ES-I3 (cell line): ENCODE measurements around the gene KRTAP21-3.
"Not testable (repeated sequence)": the region's sequence is repeated elsewhere in the genome, so short reads cannot be mapped to it uniquely, and the experiment has no call there.

Source experiments
- H3K36me3 ChIP-seq: 2 replicates; pipeline ENCODE4 v1.6.1; 2013; ENCODE audit warnings: mild to moderate bottlenecking, low read length, control low read depth, moderate library complexity; ENCODE audit not compliant: insufficient read depth
- H3K4me1 ChIP-seq: 2 replicates; pipeline ENCODE4 v1.6.1; 2013; ENCODE audit warnings: mild to moderate bottlenecking, control low read depth, low read length; ENCODE audit not compliant: insufficient read depth
- H3K9ac ChIP-seq: 2 replicates; pipeline ENCODE4 v1.6.1; 2013; ENCODE audit warnings: low read depth, mild to moderate bottlenecking, low read length, moderate library complexity
- H3K9me3 ChIP-seq: 2 replicates; pipeline ENCODE4 v1.6.1; 2013; ENCODE audit warnings: mild to moderate bottlenecking, low read length, moderate library complexity; ENCODE audit not compliant: control insufficient read depth, insufficient read depth

Gene KRTAP21-3

GRCh38 chr21:30718239-30718909, at the start of gene KRTAP21-3:
TSS of gene KRTAP21-3 (minus strand) at chr21:30718777. CDS start at chr21:30718759, 18 bp downstream.
- Histone ChIP-seq H3K9me3 (no peaks in the 10 kb centered on the region), H3K36me3 (no peaks in the 10 kb centered on the region), H3K9ac (no peak within 1 kb of the TSS), H3K4me1 (no peaks in the 10 kb centered on the region; the same call in 1 of the 2 replicates)

DNA sequence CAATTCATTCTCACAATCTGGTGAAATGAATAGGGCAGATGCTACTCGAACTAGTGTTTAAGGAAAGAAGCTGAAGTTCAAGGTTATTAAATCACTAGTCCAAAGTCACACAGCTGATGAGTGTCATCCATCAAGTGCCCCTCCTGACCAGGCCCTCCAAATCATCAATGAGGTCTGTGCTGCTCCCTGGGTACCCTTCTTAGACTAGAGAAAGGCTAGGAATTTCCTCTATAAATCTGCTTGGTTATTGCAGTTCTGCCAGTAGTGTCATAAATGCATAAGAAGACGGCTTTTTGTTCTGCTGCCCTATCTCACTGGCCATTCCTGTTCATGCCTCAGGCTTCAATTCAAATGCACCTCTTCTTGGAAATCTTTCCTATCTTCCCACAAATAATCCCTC, 42.2 kb upstream of the KRTAP21-3 start:
- H3K9me3 ChIP-seq = no peaks in the 10 kb centered on the region

GRCh38 chr21:30758306-30758705, 39.7 kb upstream of the KRTAP21-3 start:
- no peaks in the 10 kb centered on the region for H3K36me3 ChIP-seq
- no peaks in the 10 kb centered on the region for H3K4me1 ChIP-seq
- no peaks in the 10 kb centered on the region for H3K9me3 ChIP-seq
- H3K9ac ChIP-seq = no peak overlapping the region

More for the DNA sequence above, 42.2 kb upstream of the KRTAP21-3 start:
- Histone ChIP-seq H3K4me1 (no peaks in the 10 kb centered on the region), H3K36me3 (no peaks in the 10 kb centered on the region), H3K9ac (no peak overlapping the region)

- not testable (repeated sequence) for H3K9me3 ChIP-seq, H3K9ac ChIP-seq, H3K36me3 ChIP-seq, H3K4me1 ChIP-seq
These were observed 36.8 kb upstream of the KRTAP21-3 start, which contains the start of gene KRTAP21-1 for GRCh38 chr21:30755328-30755727. TSS of gene KRTAP21-1 (minus strand) at chr21:30755428. CDS start at chr21:30755378, 50 bp downstream.

DNA sequence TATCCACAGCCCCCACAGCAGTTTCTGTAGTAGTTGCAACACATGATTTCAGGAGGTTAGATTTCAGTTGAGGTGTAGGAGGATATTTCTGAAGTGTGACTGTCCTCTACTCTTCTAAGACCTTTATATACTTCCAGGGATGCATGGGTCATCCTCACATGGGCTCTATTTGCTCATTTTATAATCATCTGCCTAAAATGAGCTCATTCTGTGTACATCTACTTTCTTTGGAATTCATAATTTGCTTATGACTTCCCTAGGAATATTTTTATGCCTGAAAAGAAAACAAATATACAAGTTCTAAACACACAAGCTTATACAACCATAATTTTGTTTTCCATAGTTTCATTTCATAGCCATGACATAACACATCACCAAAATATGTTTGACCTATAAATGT, 28.6 kb upstream of the KRTAP21-3 start, which contains the start of gene KRTAP21-2:
KRTAP21-2 (minus strand) TSS at position 101 of the 400 bp plus-strand sequence; CDS start at position 44, 57 bp downstream.
- Histone ChIP-seq H3K4me1 (no peaks in the 10 kb centered on the region), H3K9me3 (no peaks in the 10 kb centered on the region), H3K9ac (no peak within 1 kb of the TSS), H3K36me3 (no peaks in the 10 kb centered on the region)

DNA sequence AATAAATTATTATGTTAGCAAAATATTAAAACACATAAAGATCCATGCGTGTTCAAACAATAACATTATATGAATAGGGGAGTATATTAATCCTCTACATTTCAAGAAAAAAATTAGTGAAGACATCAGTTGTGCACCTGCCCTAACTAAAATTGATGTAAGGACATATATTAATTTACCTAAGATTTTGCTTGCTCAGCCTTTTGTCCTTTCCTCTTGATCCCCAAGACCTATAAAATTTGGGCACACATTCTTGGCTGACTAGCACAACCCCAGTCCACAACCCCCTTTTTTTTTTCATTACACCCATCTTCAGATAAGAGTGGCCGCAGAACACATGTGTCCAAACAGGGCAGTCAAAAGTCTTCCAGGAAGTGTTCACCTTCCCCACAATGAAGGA, 21.9 kb upstream of the KRTAP21-3 start:
- H3K4me1 ChIP-seq = no peaks in the 10 kb centered on the region
- no peaks in the 10 kb centered on the region for H3K36me3 ChIP-seq
- no peaks in the 10 kb centered on the region for H3K9me3 ChIP-seq
- H3K9ac ChIP-seq = no peak overlapping the region

- no peaks in the 10 kb centered on the region for H3K36me3 ChIP-seq
- H3K4me1 ChIP-seq = no peaks in the 10 kb centered on the region
- H3K9me3 ChIP-seq = no peaks in the 10 kb centered on the region
- H3K9ac ChIP-seq = no peak overlapping the region
These were observed 14.4 kb upstream of the KRTAP21-3 start for GRCh38 chr21:30733026-30733425.

DNA sequence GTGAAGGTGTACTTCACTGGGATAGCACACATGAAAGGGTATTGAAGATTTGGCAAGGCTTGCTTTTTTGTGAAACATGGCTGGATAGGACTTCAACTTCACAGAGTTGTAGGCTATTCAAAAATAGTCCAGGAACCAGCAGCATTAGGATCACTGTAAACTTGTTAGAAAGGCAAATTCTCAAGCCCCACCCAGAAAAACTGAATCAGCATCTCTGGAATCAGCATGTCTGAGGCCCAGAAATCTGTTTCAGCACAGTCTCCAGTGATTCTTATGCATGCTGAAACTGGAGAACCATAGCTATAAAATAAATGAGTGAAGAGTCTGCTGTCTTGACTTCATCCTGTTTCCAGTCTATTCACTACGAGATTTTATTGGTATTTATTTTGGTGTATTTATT, 8.1 kb upstream of the KRTAP21-3 start:
- H3K36me3 ChIP-seq = no peaks in the 10 kb centered on the region
- no peaks in the 10 kb centered on the region for H3K4me1 ChIP-seq
- H3K9me3 ChIP-seq = no peaks in the 10 kb centered on the region
- no peak overlapping the region for H3K9ac ChIP-seq

DNA sequence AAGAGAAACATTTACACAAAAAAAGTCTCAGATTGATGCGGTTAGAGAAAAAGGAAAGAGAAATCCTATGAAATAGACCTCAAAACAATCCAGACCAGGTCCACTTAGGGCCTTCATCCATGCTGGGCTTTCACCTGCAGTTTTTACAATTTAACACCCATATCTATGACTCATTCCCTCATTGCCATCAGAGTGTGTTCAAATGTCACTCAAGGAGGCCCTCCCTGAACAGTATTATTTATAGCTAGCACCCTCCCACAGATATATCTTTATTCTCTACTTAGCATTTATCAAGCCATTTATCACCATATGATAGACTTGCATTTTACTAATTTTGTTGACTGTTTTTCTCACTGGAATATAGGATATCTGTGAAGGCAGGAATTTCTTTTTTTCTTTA, 824 bp upstream of the KRTAP21-3 start:
- Histone ChIP-seq H3K36me3 (no peaks in the 10 kb centered on the region), H3K9ac (no peak overlapping the region), H3K4me1 (no peaks in the 10 kb centered on the region; the same call in 1 of the 2 replicates), H3K9me3 (no peaks in the 10 kb centered on the region)

DNA sequence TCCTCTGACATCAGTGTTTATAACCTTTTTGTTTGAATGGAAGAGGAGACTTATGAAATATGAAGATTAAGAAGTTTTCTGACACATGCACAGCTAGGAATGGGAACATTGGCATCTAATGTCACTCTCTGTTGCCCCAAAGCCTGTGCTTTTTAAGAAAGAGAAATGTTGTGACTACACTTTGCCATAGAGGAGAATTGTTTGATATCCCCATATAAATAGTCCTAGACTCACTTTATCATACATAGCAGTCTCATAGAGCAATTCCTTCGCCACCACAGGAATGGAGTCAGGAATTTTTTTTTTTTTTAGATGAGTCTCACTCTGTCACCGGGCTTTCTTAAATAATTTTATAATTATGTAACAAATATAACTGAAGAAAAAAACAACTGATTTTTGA, 1.5 kb downstream of the KRTAP21-3 start:
- H3K9ac ChIP-seq = no peak overlapping the region
- H3K9me3 ChIP-seq = no peaks in the 10 kb centered on the region; the same call in 1 of the 2 replicates
- no peaks in the 10 kb centered on the region for H3K36me3 ChIP-seq
- no peaks in the 10 kb centered on the region; the same call in 1 of the 2 replicates for H3K4me1 ChIP-seq

- H3K4me1 ChIP-seq = no peaks in the 10 kb centered on the region; the same call in 1 of the 2 replicates
These were observed 3.6 kb downstream of the KRTAP21-3 start for GRCh38 chr21:30714946-30715345.

GRCh38 chr21:30714456-30714855, 4.1 kb downstream of the KRTAP21-3 start:
- H3K9ac ChIP-seq = no peak overlapping the region
- H3K9me3 ChIP-seq = no peaks in the 10 kb centered on the region; the same call in 1 of the 2 replicates
- H3K4me1 ChIP-seq = no peaks in the 10 kb centered on the region; the same call in 1 of the 2 replicates
- no peaks in the 10 kb centered on the region for H3K36me3 ChIP-seq

More at GRCh38 chr21:30714946-30715345, 3.6 kb downstream of the KRTAP21-3 start:
- no peak overlapping the region for H3K9ac ChIP-seq
- H3K36me3 ChIP-seq = no peaks in the 10 kb centered on the region
- H3K9me3 ChIP-seq = no peaks in the 10 kb centered on the region; the same call in 1 of the 2 replicates

DNA sequence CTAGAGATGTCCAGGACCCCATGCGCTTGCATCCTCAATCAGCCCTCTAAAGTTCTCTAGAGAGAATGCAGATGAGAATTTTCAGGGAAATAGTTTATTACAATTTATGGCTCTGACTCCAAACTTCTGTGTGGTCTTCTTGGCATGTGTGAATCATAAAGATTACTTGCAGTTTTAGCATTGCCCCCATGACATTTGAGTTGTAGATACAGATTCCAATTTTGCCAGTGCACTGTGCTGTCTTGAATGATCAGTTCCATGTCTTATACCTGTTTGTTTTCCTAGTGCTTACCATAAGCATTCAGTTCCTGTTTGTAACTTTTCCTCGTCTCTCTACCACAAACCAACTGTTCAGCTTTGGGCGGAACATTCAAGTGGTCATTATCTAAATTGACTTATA, 4.8 kb downstream of the KRTAP21-3 start:
- Histone ChIP-seq H3K4me1 (no peaks in the 10 kb centered on the region; the same call in 1 of the 2 replicates), H3K9me3 (no peaks in the 10 kb centered on the region; the same call in 1 of the 2 replicates), H3K36me3 (no peaks in the 10 kb centered on the region), H3K9ac (no peak overlapping the region)

DNA sequence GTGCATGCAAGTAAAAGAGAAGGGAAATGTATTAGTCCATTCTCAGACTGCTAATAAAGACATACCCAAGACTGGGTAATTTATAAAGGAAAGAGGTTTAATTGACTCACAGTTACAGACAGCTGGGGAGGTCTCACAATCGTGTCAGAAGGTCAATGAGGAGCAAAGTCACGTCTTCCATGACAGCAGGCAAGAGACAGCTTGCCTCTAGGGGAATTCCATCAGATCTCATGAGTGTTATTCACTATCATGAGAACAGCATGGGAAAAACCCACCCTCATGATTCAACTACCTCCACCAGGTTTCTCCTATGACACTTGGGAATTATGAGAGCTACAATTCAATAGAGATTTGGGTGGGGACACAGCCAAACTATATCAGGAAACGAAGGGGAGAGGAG, 8.1 kb downstream of the KRTAP21-3 start:
- Histone ChIP-seq H3K4me1 (no peaks in the 10 kb centered on the region; the same call in 1 of the 2 replicates), H3K36me3 (no peaks in the 10 kb centered on the region), H3K9me3 (no peaks in the 10 kb centered on the region; the same call in 1 of the 2 replicates)

DNA sequence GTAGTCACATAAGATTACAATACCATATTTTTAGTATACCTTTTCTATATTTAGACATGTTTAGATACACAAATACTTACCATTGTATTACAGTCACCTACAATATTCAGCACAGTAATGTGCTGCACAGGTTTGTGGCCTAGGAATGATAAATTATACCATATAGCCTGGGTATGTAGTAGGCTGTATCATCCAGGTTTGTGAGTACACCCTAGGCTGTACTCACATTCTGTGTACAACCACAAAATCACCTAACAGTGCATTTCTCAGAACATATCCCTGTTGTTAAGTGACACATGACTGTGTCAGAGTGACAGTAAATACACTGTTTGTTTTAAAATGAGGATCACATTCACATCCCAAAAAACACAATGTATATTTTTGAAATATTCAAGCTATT, 11.2 kb downstream of the KRTAP21-3 start:
- Histone ChIP-seq H3K9me3 (no peaks in the 10 kb centered on the region; the same call in 1 of the 2 replicates), H3K9ac (no peak overlapping the region), H3K36me3 (no peaks in the 10 kb centered on the region), H3K4me1 (no peaks in the 10 kb centered on the region)

More for the DNA sequence above, 8.1 kb downstream of the KRTAP21-3 start:
- H3K9ac ChIP-seq = no peak overlapping the region
